ENCODE results near the gene SULF2.

SULF2 gene

DNA sequence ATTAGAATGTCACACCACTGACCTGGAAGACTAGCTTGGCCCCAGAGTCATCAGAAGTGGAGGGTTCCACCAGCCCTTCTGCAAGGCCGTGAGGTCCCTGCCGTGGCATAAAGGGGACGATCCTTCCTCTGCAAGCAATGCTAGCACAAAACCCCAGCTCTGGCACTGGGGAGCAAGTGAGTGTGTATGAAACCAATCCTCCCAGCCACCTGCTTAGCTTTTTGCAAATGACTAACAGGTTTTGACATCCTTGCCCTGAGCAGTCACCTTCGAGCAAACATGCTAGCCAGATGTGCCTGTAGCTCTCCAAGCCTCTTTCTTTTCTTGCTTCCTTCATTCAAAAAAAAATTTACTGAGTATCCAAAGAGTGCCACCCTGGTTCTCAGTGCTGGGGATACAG is 8.6 kb downstream of the SULF2 start:
- TF ChIP-seq, protein P1, sequence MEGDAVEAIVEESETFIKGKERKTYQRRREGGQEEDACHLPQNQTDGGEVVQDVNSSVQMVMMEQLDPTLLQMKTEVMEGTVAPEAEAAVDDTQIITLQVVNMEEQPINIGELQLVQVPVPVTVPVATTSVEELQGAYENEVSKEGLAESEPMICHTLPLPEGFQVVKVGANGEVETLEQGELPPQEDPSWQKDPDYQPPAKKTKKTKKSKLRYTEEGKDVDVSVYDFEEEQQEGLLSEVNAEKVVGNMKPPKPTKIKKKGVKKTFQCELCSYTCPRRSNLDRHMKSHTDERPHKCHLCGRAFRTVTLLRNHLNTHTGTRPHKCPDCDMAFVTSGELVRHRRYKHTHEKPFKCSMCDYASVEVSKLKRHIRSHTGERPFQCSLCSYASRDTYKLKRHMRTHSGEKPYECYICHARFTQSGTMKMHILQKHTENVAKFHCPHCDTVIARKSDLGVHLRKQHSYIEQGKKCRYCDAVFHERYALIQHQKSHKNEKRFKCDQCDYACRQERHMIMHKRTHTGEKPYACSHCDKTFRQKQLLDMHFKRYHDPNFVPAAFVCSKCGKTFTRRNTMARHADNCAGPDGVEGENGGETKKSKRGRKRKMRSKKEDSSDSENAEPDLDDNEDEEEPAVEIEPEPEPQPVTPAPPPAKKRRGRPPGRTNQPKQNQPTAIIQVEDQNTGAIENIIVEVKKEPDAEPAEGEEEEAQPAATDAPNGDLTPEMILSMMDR (IDR thresholded peaks at IDR 0.05; ENCODE audit: insufficient read depth, low read depth, low read length, missing control alignments): no peak
- H3K4me3 ChIP-seq (ENCODE audit: low read length): no peak overlapping the region
- no peak for DNase-seq (ENCODE audit: low read depth)

DNA sequence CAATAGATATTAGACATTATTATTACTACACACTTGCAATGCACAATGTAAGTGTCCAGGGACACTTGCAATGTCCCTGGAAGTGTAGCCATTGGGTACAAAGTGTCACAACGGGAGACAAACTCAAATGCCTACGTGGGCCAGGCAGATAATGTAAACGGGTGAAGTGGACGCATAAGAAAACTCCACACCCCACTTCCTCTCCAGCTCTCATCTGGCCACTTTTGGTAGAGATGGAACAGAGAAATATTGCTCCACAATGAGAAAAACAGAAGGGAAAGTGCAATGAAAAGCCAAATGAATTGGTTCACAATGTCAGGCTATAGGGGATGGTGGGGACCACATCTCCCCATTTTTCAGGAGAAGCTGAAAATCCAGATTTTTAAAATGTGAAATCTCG is 9.4 kb downstream of the SULF2 start:
- DNase-seq (ENCODE audit: low read depth): no peak

DNA sequence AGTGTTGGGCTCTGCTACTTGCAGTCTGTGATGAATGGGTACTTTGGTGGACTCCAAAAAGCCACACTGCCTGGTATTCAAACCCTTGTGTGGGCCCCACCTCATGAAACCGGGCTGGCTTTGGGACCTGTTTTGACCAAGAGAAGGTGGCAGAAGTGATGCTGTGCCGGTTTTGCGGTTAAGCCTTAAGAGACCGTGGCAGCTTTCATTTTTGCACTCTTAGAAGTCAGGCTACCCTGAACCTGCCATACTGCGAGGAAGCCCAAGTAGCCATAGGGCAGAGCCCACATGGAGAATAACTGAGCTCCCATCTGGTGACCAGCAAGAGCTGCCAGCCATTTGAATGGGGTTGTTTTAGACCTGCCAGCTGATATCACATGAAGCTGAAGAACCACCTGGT is 10.2 kb downstream of the SULF2 start:
- DNase-seq (ENCODE audit: low read depth): no peak
- no peak overlapping the region for H3K4me3 ChIP-seq (ENCODE audit: low read length)
- TF ChIP-seq, protein P1 (IDR thresholded peaks at IDR 0.05; ENCODE audit: insufficient read depth, low read depth, low read length, missing control alignments): no peak

More for the DNA sequence above, 9.4 kb downstream of the SULF2 start:
- TF ChIP-seq, protein P1 (IDR thresholded peaks at IDR 0.05; ENCODE audit: insufficient read depth, low read depth, low read length, missing control alignments): no peak
- no peak overlapping the region for H3K4me3 ChIP-seq (ENCODE audit: low read length)

DNA sequence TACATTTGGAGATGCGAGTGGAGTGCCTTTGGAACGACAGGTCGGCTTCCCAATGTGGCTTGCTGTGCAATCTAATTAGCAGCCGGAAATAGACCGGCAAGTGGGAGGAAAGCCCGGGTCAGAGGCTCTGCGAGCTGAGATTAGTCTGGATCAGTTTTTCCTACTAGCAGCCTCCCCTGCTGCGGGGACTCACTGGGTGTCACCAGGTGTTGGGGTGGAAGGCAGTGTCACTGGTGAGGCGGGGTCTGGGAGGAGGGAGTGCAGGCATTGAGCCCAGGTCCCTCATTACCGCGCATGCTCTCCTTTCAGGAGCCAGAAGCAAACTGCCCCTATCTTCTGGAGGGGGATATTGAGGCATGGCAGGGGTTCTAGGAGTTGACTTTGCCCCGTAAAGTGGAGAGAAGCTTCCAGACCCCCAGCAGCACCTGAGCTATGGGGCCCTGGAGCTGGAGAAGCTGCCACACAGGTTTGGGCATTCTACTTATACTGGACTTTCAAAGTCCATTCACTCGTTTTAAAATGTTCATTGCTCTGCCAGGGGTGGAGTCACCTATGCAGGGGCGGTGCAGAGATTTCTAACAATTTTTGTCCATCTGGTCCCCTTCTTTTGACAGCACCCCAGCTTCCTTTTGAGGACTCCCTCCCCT is 11.0 kb downstream of the SULF2 start:
- H3K4me3 ChIP-seq (ENCODE audit: low read length): no peak overlapping the region
- TF ChIP-seq, protein P1 (IDR thresholded peaks at IDR 0.05; ENCODE audit: insufficient read depth, low read depth, low read length, missing control alignments): no peak
- DNase-seq (ENCODE audit: low read depth): no peak

DNA sequence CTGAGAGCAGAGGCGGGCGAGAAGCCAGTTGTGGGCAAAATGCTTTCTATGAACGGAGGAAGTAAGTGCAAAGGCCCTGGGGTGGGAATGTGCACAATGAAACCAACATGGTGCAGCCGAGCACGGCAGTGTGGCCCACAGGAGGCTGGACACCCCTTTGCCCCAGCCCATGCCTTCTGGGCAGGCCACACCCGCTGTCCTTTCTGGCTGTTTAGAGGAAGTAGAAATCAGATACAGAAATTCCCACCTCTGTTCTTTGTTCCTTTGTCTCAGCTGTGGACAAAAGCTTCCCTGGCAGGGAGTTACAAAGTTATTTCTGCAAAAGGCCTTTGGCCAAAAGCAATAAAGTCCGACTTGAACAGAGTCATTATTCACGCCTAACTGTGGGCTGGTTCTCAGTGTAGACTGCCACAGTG is 11.9 kb downstream of the SULF2 start:
- H3K4me3 ChIP-seq (ENCODE audit: low read length): no peak overlapping the region
- TF ChIP-seq, protein P1 (IDR thresholded peaks at IDR 0.05; ENCODE audit: insufficient read depth, low read depth, low read length, missing control alignments): no peak
- no peak for DNase-seq (ENCODE audit: low read depth)

DNA sequence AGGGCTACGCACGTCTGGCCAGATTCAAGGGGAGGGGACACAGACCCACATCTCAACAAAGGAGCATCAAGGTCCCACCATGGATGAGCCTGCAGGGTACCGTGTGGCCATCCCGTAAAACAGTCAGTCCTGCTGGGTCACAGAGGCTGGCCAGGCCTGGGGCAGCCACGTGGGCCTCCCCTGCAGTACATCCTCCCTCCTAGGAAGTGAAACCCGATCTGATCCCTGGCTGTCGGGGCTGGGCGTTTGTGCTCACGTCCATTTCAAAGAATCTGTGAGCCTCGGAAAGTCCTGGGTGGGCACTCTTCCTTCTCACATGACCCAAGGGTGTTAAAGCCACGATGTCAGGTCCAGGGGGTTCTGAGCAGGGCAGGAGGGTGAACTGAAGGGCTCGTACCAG is 14.3 kb downstream of the SULF2 start:
- no peak for DNase-seq (ENCODE audit: low read depth)
- TF ChIP-seq, protein P1 (IDR thresholded peaks at IDR 0.05; ENCODE audit: insufficient read depth, low read depth, low read length, missing control alignments): no peak
- no peak overlapping the region for H3K4me3 ChIP-seq (ENCODE audit: low read length)

Measured in epithelial cell of esophagus (primary cell).